Uterus (tissue), 4 donors: ENCODE results near the gene IRAK3. TPM values are rescaled to one million over a fixed set of nuclear protein-coding genes. Genes with fewer than 3 reads are reported as not detected.

Source experiments
- DNase-seq, 2 donors: peaks; one replicate each; pipeline ENCODE4 v3.0.0-alpha.2; 2019 to 2020
- H3K27ac ChIP-seq, 2 donors: fragments of 200-600 bp; sonication (generic); 1 replicate in 1 of 2; 2 replicates in 1 of 2; pipeline ENCODE4 v1.5.1; 2016 to 2018
- H3K27me3 ChIP-seq, 2 donors: fragments of 200-600 bp; sonication (generic); one replicate each; pipeline ENCODE4 v1.5.1; 2018 to 2019; ENCODE audit warnings: control low read depth in 1 of 2
- H3K36me3 ChIP-seq, 2 donors: fragments of 200-600 bp; sonication (generic); one replicate each; pipeline ENCODE4 v1.5.1; 2019; ENCODE audit warnings: control low read depth in 1 of 2
- H3K4me1 ChIP-seq, 2 donors: fragments of 200-600 bp; sonication (generic); one replicate each; pipeline ENCODE4 v1.5.1; 2018 to 2019; ENCODE audit warnings: control low read depth in 1 of 2
- H3K4me3 ChIP-seq, 2 donors: fragments of 200-600 bp; sonication (generic); 1 replicate in 1 of 2; 2 replicates in 1 of 2; pipeline ENCODE4 v1.5.1; 2018 to 2019; ENCODE audit warnings: mild to moderate bottlenecking in 1 of 2
- H3K9me3 ChIP-seq, 2 donors: fragments of 200-600 bp; sonication (generic); one replicate each; pipeline ENCODE4 v1.5.1; 2019; ENCODE audit warnings: control low read depth in 1 of 2
- CTCF ChIP-seq, 4 experiments: fragments of 200-600 bp in 2 of 4; fragments of 450-650 bp in 2 of 4; sonication (generic) in 2 of 4; IDR thresholded peaks; one replicate each; pipeline ENCODE4 v1.5.1; 2016 to 2019; ENCODE audit warnings: antibody characterized with exemption in 4 of 4, mild to moderate bottlenecking in 2 of 4, moderate library complexity in 1 of 4
- POLR2A ChIP-seq, 2 donors: fragments of 450-650 bp; IDR thresholded peaks; one replicate each; pipeline ENCODE4 v1.6.1; 2016; ENCODE audit warnings: antibody characterized with exemption in 2 of 2, mild to moderate bottlenecking in 1 of 2, moderate library complexity in 1 of 2
- intact Hi-C: fragments of 100-400 bp; cut with DNase I; formaldehyde crosslinking; loops from one replicate; pipeline ENCODE4 v1.15.1; 2023; ENCODE audit warnings: low total_unique reads
- total RNA-seq, 4 donors: library from RNA; depleted of rRNA in 3 of 4; stranded (reverse); fragments of >200 nt in 3 of 4; gene quantifications; one replicate each; pipeline versions ENCODE4 v1.1.0 to v1.2.4, GENCODE V29; 2014 to 2023
- donor health status: DM: yes; HTN: yes; CAD: no.

Gene IRAK3
- total RNA-seq, 4 donors from 2014 or later: 18.7 to 39.7 (median 24.2) TPM

DNA sequence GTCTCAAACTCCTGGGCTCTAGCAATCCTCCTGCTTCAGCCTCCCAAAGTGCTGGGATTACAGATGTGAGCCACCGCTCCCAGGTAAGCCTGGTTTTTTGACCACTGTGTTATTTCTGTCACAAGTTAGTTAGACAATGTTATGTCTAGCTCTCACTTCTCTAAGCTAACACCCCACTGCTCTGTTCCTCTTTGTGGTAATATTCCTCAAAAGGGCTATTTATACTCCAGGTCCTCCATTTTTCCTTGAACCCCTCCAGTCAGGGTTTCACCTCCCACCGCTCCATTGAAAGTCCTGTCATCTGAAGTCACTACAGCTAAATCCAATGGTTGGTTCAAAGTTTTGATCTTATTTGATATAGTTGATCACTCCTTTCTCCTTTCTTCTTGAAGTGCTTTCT, 5.1 kb downstream of the IRAK3 start:
- no peak for TF ChIP-seq POLR2A (IDR thresholded peaks at IDR 0.05)
- TF ChIP-seq CTCF (IDR thresholded peaks at IDR 0.05): no peak
- no peaks in the 10 kb centered on the region for H3K4me1 ChIP-seq
- H3K27me3 ChIP-seq: no peaks in the 10 kb centered on the region
- no peak for DNase-seq
- no peak overlapping the region for H3K27ac ChIP-seq
- no peaks in the 10 kb centered on the region for H3K36me3 ChIP-seq
- intact Hi-C loops: no loop called here
- H3K9me3 ChIP-seq: no peaks in the 10 kb centered on the region
- no peak overlapping the region for H3K4me3 ChIP-seq

DNA sequence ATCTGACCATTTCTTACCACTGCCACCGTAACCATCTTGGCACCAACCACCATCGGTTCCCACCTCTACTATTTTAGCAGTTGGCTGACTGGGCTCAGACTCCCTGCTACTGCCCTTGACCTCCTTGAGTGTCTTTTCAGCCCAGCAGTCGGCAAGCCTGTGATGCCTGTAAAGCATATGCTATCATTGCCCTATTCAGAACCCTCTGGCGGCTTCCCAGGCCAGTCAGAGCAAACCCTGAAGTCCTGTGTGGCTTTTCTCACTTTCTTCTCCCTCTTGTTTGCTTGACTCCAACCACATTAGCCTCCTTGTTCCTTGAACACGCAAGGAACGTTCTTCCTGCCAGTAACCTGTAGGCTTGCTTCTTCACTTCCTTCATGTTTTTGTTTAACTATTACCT, 6.2 kb downstream of the IRAK3 start:
- TF ChIP-seq POLR2A (IDR thresholded peaks at IDR 0.05) (no peak), CTCF (IDR thresholded peaks at IDR 0.05) (no peak)
- intact Hi-C loops: no loop called here

GRCh38 chr12:66196806-66197205, 7.8 kb downstream of the IRAK3 start:
- DNase-seq: no peak
- TF ChIP-seq CTCF (IDR thresholded peaks at IDR 0.05) (no peak), POLR2A (IDR thresholded peaks at IDR 0.05) (no peak)
- Histone ChIP-seq H3K27ac (no peak overlapping the region), H3K9me3 (no peaks in the 10 kb centered on the region), H3K4me3 (no peak overlapping the region), H3K27me3 (no peaks in the 10 kb centered on the region), H3K4me1 (no peaks in the 10 kb centered on the region), H3K36me3 (no peaks in the 10 kb centered on the region)
- intact Hi-C loops: no loop called here

More for the DNA sequence above, 6.2 kb downstream of the IRAK3 start:
- Histone ChIP-seq H3K9me3 (no peaks in the 10 kb centered on the region), H3K36me3 (no peaks in the 10 kb centered on the region), H3K27ac (no peak overlapping the region), H3K4me1 (no peaks in the 10 kb centered on the region), H3K4me3 (no peak overlapping the region), H3K27me3 (no peaks in the 10 kb centered on the region)
- no peak for DNase-seq

DNA sequence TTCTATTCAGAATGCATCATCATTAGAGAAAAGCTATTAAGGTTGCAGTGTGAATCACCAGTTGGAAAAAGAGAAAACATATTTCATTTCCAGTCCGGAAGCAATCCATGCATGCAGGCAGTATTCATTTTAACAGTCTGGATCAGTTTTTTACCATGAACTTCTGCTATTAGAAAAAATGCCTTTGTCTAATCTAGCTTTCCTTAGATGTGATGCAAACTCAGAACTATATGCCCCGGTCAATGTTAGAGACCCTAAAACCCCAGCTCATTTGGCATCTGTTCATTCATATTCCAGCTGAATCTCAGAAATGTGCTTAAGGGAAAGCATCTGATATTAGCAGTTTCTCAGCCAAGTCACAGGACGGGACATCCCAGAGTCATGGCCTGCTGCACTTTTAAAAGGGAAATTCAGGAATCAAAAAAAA, 8.5 kb downstream of the IRAK3 start:
- H3K27me3 ChIP-seq: no peaks in the 10 kb centered on the region
- no peak overlapping the region for H3K4me3 ChIP-seq
- TF ChIP-seq CTCF (IDR thresholded peaks at IDR 0.05) (no peak), POLR2A (IDR thresholded peaks at IDR 0.05) (no peak)
- no peak for DNase-seq
- intact Hi-C loops: no loop called here
- H3K27ac ChIP-seq: no peak overlapping the region
- H3K4me1 ChIP-seq: no peaks in the 10 kb centered on the region
- no peaks in the 10 kb centered on the region for H3K36me3 ChIP-seq
- H3K9me3 ChIP-seq: no peaks in the 10 kb centered on the region

- H3K36me3 ChIP-seq: no peaks in the 10 kb centered on the region
- H3K4me3 ChIP-seq: no peak overlapping the region
- DNase-seq: no peak
- H3K27me3 ChIP-seq: no peaks in the 10 kb centered on the region
- intact Hi-C loops: no loop called here
- H3K9me3 ChIP-seq: no peaks in the 10 kb centered on the region
- TF ChIP-seq POLR2A (IDR thresholded peaks at IDR 0.05) (no peak), CTCF (IDR thresholded peaks at IDR 0.05) (no peak)
- H3K27ac ChIP-seq: no peak overlapping the region
- no peaks in the 10 kb centered on the region for H3K4me1 ChIP-seq
Observed at GRCh38 chr12:66199141-66199540, 10.1 kb downstream of the IRAK3 start.
